H9 (cell line): ENCODE data around the gene CYP2D6. TPM values are rescaled to one million over a fixed set of nuclear protein-coding genes. Genes with fewer than 3 reads are reported as not detected.

ENCODE experiments used
- DNase-seq: peaks from one replicate; pipeline ENCODE4 v3.0.0-alpha.2; 2017
- H2AFZ ChIP-seq: one replicate; pipeline ENCODE4 v1.6.1; 2013; ENCODE audit warnings: mild to moderate bottlenecking, low read length, control low read depth, moderate library complexity
- H2AK5ac ChIP-seq: 2 replicates; pipeline ENCODE4 v1.6.1; 2013; ENCODE audit warnings: low read length, control low read depth, mixed read lengths; ENCODE audit not compliant: insufficient read length
- H2BK120ac ChIP-seq: one replicate; pipeline ENCODE4 v1.6.1; 2013; ENCODE audit warnings: low read depth, mild to moderate bottlenecking, low read length, control low read depth, inconsistent platforms; ENCODE audit not compliant: poor library complexity, severe bottlenecking
- H2BK12ac ChIP-seq: 2 replicates; pipeline ENCODE4 v1.6.1; 2013; ENCODE audit warnings: low read length, control low read depth, mixed read lengths, low read depth; ENCODE audit not compliant: insufficient read length
- H2BK15ac ChIP-seq: 2 replicates; pipeline ENCODE4 v1.6.1; 2013; ENCODE audit warnings: low read depth, low read length, control low read depth
- H2BK20ac ChIP-seq: one replicate; pipeline ENCODE4 v1.6.1; 2013; ENCODE audit warnings: low read depth, mild to moderate bottlenecking, low read length, control low read depth, inconsistent platforms; ENCODE audit not compliant: poor library complexity, severe bottlenecking
- H2BK5ac ChIP-seq: 2 replicates; pipeline ENCODE4 v1.6.1; 2013; ENCODE audit warnings: low read length, control low read depth, mixed read lengths; ENCODE audit not compliant: insufficient read length
- H3K14ac ChIP-seq: 2 replicates; pipeline ENCODE4 v1.6.1; 2013; ENCODE audit warnings: low read length, control low read depth; ENCODE audit not compliant: insufficient read depth
- H3K18ac ChIP-seq: 2 replicates; pipeline ENCODE4 v1.6.1; 2013; ENCODE audit warnings: low read depth, mild to moderate bottlenecking, mixed read lengths, low read length, control low read depth; ENCODE audit not compliant: insufficient read length
- H3K23ac ChIP-seq: 2 replicates; pipeline ENCODE4 v1.6.1; 2013; ENCODE audit warnings: low read length, control low read depth, mixed read lengths, low read depth; ENCODE audit not compliant: insufficient read length
- H3K23me2 ChIP-seq: 2 replicates; pipeline ENCODE4 v1.6.1; 2013; ENCODE audit warnings: low read depth, mild to moderate bottlenecking, mixed read lengths, low read length, control low read depth; ENCODE audit not compliant: insufficient read length, poor library complexity, severe bottlenecking
- H3K27ac ChIP-seq: 2 replicates; pipeline ENCODE4 v1.5.1; 2013; ENCODE audit warnings: low read length, control low read depth, mixed read lengths, low read depth; ENCODE audit not compliant: insufficient read length
- H3K27me3 ChIP-seq: 2 replicates; pipeline ENCODE4 v1.6.1; 2013; ENCODE audit warnings: low read length, control low read depth, inconsistent platforms; ENCODE audit not compliant: insufficient read depth
- H3K4ac ChIP-seq: 2 replicates; pipeline ENCODE4 v1.6.1; 2013; ENCODE audit warnings: low read depth, mild to moderate bottlenecking, control low read depth, inconsistent platforms, low read length, moderate library complexity
- H3K4me1 ChIP-seq: 2 replicates; pipeline ENCODE4 v1.6.1; 2013; ENCODE audit warnings: low read length, control low read depth, inconsistent platforms; ENCODE audit not compliant: insufficient read depth
- H3K4me2 ChIP-seq: 2 replicates; pipeline ENCODE4 v1.6.1; 2013; ENCODE audit warnings: low read length, control low read depth, mixed read lengths; ENCODE audit not compliant: insufficient read length, insufficient read depth
- H3K56ac ChIP-seq: 2 replicates; pipeline ENCODE4 v1.6.1; 2013; ENCODE audit warnings: low read depth, mild to moderate bottlenecking, mixed read lengths, low read length, control low read depth; ENCODE audit not compliant: insufficient read length
- H3K79me1 ChIP-seq: 2 replicates; pipeline ENCODE4 v1.6.1; 2013; ENCODE audit warnings: low read depth, mild to moderate bottlenecking, moderate library complexity, low read length, control low read depth, inconsistent platforms; ENCODE audit not compliant: insufficient read depth, poor library complexity, severe bottlenecking
- H3K79me2 ChIP-seq: 2 replicates; pipeline ENCODE4 v1.6.1; 2013; ENCODE audit warnings: low read length, control low read depth, inconsistent platforms; ENCODE audit not compliant: insufficient read depth
- H3K9ac ChIP-seq: 2 replicates; pipeline ENCODE4 v1.6.1; 2013; ENCODE audit warnings: low read length, control low read depth, mixed read lengths; ENCODE audit not compliant: insufficient read length; ENCODE audit errors: extremely low read depth
- H3K9me3 ChIP-seq: one replicate; pipeline ENCODE4 v1.6.1; 2013; ENCODE audit warnings: low read depth, low read length, inconsistent platforms; ENCODE audit not compliant: control insufficient read depth
- H3T11ph ChIP-seq: one replicate; pipeline ENCODE4 v1.6.1; 2013; ENCODE audit warnings: mild to moderate bottlenecking, low read length, control low read depth, inconsistent platforms
- H4K20me1 ChIP-seq: one replicate; pipeline ENCODE4 v1.6.1; 2013; ENCODE audit not compliant: control insufficient read depth, insufficient read length, insufficient read depth
- H4K5ac ChIP-seq: 2 replicates; pipeline ENCODE4 v1.6.1; 2013; ENCODE audit warnings: low read depth, mild to moderate bottlenecking, mixed read lengths, low read length, control low read depth; ENCODE audit not compliant: insufficient read length
- H4K8ac ChIP-seq: replicated peaks from 2 replicates; pipeline ENCODE4 v1.6.1; 2013; ENCODE audit warnings: low read length, control low read depth, mixed read lengths, low read depth; ENCODE audit not compliant: insufficient read length
- H4K91ac ChIP-seq: 2 replicates; pipeline ENCODE4 v1.6.1; 2013; ENCODE audit warnings: low read depth, mild to moderate bottlenecking, moderate library complexity, mixed read lengths, low read length, control low read depth; ENCODE audit not compliant: insufficient read length
- H3K27ac Mint-ChIP-seq, 3 experiments: 2 replicates in 2 of 3; 3 replicates in 1 of 3; pipeline ENCODE4 v1.8.0; 2020 to 2021; ENCODE audit warnings: mixed read lengths in 3 of 3, mild to moderate bottlenecking in 1 of 3, moderate library complexity in 1 of 3
- H3K27me3 Mint-ChIP-seq: 2 replicates; pipeline ENCODE4 v1.8.0; 2021; ENCODE audit warnings: low read depth, mild to moderate bottlenecking, moderate library complexity, mixed read lengths
- H3K36me3 Mint-ChIP-seq, 3 experiments: 2 replicates in 2 of 3; 3 replicates in 1 of 3; pipeline ENCODE4 v1.8.0; 2020 to 2021; ENCODE audit warnings: low read depth in 3 of 3, mixed read lengths in 3 of 3; ENCODE audit not compliant: insufficient read depth in 1 of 3
- H3K4me1 Mint-ChIP-seq, 2 experiments: 2 replicates each; pipeline ENCODE4 v1.8.0; 2020; ENCODE audit warnings: mixed read lengths in 2 of 2
- H3K4me3 Mint-ChIP-seq, 2 experiments: 2 replicates in 1 of 2; 3 replicates in 1 of 2; pipeline ENCODE4 v1.8.0; 2020 to 2021; ENCODE audit warnings: mild to moderate bottlenecking in 2 of 2, mixed read lengths in 2 of 2, moderate library complexity in 1 of 2
- H3K9me3 Mint-ChIP-seq, 2 experiments: 2 replicates in 1 of 2; 3 replicates in 1 of 2; pipeline ENCODE4 v1.8.0; 2020; ENCODE audit warnings: mild to moderate bottlenecking in 2 of 2, mixed read lengths in 2 of 2, moderate library complexity in 1 of 2
- CTCF ChIP-seq: fragments of 200-600 bp; sonication (generic); conservative IDR thresholded peaks from 3 replicates; pipeline ENCODE4 v1.8.0; 2021; ENCODE audit warnings: antibody characterized with exemption, mild to moderate bottlenecking
- WGBS: extraction: QIAGEN DNeasy Blood & Tissue Kit; methylation state at CpG from one replicate; pipeline ENCODE4 v1.1.7; 2013; ENCODE audit warnings: missing lambda C conversion rate, low lambda C conversion rate, mixed read lengths; ENCODE audit not compliant: insufficient read length; ENCODE audit errors: extremely low coverage; 5-methylcytosine and 5-hydroxymethylcytosine counted together
- total RNA-seq: library from RNA; stranded (reverse); gene quantifications from 2 replicates; pipeline ENCODE4 v1.2.1, GENCODE V29; 2021

Gene CYP2D6
- total RNA-seq, 1 experiment from 2014 or later = 2.3 TPM

- Histone ChIP-seq H4K5ac (no peak within 1 kb of the TSS), H3T11ph (no peak within 1 kb of the TSS), H3K14ac (peak within 1 kb of the TSS; percentile 96), H2AK5ac (no peak within 1 kb of the TSS), H2BK120ac (no peak within 1 kb of the TSS), H4K8ac (no peak within 1 kb of the TSS), H2BK20ac (no peak within 1 kb of the TSS), H4K91ac (no peak within 1 kb of the TSS), H3K4me2 (peak within 1 kb of the TSS; percentile 85), H2BK12ac (no peak within 1 kb of the TSS), H3K4me1 (no peaks in the 10 kb centered on the region), H3K23ac (no peak within 1 kb of the TSS), H3K79me1 (no peaks in the 10 kb centered on the region), H3K9ac (peak within 1 kb of the TSS; percentile 79), H3K79me2 (no peaks in the 10 kb centered on the region), H3K56ac (no peak within 1 kb of the TSS), H2AFZ (no peak within 1 kb of the TSS), H3K9me3 (no peaks in the 10 kb centered on the region), H3K4ac (no peak within 1 kb of the TSS), H2BK5ac (no peak within 1 kb of the TSS), H3K23me2 (peaks cover 6% of the 10 kb centered on the region), H2BK15ac (peak within 1 kb of the TSS; percentile 4; the same call in 1 of the 2 replicates), H3K27ac (no peak within 1 kb of the TSS), H4K20me1 (no peaks in the 10 kb centered on the region), H3K18ac (peak within 1 kb of the TSS; percentile 94), H3K27me3 (no peaks in the 10 kb centered on the region)
- Mint-ChIP-seq H3K9me3 (no peaks in the 10 kb centered on the region; a peak in 1 of 5 replicates), H3K27me3 (no peaks in the 10 kb centered on the region), H3K4me3 (peak within 1 kb of the TSS; percentile 89 to 90), H3K36me3 (peaks cover 9 to 24% (median 14%) of the 10 kb centered on the region in 3 experiments), H3K4me1 (peaks cover 16 to 20% of the 10 kb centered on the region in 2 experiments; a peak in 3 of 4 replicates), H3K27ac (peak within 1 kb of the TSS; percentile 84 to 98 (median 96))
- peak; percentile 96 for DNase-seq
- no peak for TF ChIP-seq CTCF
- no CpG with 5 or more reads among the region's 71 CpGs for WGBS
Measured at GRCh38 chr22:42079319-42080251, 51.0 kb downstream of the CYP2D6 start, which contains the start of gene SMDT1. TSS of gene SMDT1 (plus strand) at chr22:42079700. CDS start at chr22:42079769, 69 bp downstream.
